CD4-positive, alpha-beta T cell treated with Interleukin-17A for 1 hour (primary cell): ENCODE results near the gene SAA1.
"Not testable (repeated sequence)": the region's sequence is repeated elsewhere in the genome, so short reads cannot be mapped to it uniquely, and the experiment has no call there.

ENCODE experiments used
- DNase-seq: peaks from one replicate; pipeline ENCODE4 v3.0.0-alpha.2; 2020

The SAA1 gene

GRCh38 chr11:18261721-18262120, 4.3 kb upstream of the SAA1 start:
- DNase-seq, result no peak

GRCh38 chr11:18262681-18263350, 3.2 kb upstream of the SAA1 start:
- not testable (repeated sequence) for DNase-seq

GRCh38 chr11:18264035-18264434, 2.0 kb upstream of the SAA1 start:
- DNase-seq, result no peak

- DNase-seq, result no peak
These were observed 1.1 kb upstream of the SAA1 start for GRCh38 chr11:18264677-18265555.

GRCh38 chr11:18267335-18268133, 1.5 kb downstream of the SAA1 start:
- DNase-seq, result peak; percentile 9

GRCh38 chr11:18269252-18269651, 3.2 kb downstream of the SAA1 start:
- not testable (repeated sequence) for DNase-seq

GRCh38 chr11:18270102-18270501, 4.0 kb downstream of the SAA1 start:
- DNase-seq, result no peak

GRCh38 chr11:18271206-18271605, 5.1 kb downstream of the SAA1 start:
- no peak for DNase-seq

GRCh38 chr11:18277565-18278271, 11.7 kb downstream of the SAA1 start:
- DNase-seq, result no peak

DNA sequence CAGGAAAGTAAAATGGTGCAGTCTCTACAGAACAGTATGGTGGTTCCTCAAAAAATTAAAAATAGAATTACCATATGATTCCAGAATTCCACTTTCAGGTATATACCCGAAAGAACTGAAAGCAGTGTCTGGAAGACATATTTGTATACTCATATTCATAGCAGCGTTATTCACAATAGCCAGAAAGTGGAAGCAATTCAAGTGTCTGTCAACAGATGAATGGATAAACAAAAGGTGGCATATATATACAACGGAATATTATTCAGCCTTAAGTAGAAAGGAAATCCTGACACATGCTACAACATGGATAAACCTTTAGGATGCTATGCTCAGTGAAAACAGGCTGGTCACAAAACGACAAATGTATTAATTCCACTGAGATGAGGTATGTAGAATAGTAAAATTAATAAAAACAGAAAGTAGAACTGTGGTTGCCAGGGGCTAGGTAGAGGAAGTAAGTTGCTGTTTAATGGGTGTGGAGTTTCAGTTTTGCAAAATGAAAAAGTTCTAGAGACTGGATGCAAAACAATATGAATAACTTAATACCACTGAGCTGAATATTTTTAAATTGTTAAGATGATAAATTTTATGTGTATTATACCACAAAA, 14.5 kb downstream of the SAA1 start:
- peak; percentile 14 for DNase-seq

DNA sequence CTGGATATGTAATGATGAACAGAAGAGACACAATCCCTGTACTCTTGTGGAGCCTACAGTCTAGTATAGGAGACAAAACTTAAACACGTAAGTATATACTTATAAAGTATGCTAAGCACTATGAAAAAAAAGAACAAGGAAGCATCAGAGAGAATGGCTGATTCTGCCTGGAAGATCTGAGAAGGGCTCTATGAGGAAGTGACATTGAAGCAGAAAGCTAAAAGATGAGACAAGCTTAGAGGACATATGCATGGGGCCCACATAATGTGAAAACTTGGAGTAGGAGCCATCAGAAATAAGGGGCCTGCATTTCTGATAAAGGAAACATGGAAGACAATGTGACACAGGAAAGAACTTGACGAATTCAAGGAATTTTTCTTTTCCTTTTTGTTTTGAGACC, 16.6 kb downstream of the SAA1 start:
- no peak for DNase-seq

GRCh38 chr11:18285841-18286240, 19.8 kb downstream of the SAA1 start:
- no peak for DNase-seq

DNA sequence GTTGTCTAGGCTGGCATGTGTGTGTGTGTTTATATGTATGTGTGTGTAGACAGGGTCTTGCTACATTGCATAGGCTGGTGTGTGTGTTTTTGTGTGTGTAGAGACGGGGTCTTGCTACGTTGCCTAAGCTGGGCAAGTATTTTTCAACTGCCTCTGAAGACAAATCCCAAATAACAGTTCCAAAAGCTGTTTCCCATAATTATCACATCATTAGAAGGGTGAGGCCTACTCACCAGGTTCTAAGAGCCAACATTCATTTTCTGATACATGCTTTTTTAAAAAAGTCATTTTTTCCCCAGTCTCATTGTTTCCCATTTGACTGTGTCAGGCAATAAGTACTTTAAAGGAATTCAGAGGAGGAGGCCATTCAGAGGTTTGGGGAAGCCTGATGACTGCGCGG, 22.8 kb downstream of the SAA1 start:
- DNase-seq, result no peak

DNA sequence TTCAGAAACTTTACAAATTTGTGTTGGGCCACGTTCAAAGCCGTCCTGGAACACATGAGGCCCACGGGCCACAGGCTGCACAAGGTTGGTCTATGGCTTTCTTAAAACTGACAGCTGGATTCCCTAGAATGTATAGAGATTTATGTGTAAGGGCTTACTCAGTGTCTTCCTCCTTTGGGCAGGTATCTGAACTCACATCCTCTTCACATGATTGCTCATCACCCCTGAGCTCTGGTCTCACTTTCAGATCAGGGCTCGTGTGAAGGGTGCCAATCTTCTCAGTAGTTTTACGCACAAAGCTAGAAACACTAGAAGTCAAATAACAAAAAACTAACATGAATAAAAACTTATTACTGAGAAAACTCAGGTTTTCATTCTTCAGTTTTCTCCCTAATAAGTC, 28.8 kb downstream of the SAA1 start:
- DNase-seq, result no peak

GRCh38 chr11:18295316-18295715, 29.3 kb downstream of the SAA1 start:
- DNase-seq, result no peak

GRCh38 chr11:18299721-18300120, 33.7 kb downstream of the SAA1 start:
- DNase-seq, result no peak

GRCh38 chr11:18304745-18305144, 38.7 kb downstream of the SAA1 start:
- DNase-seq, result no peak

- no peak for DNase-seq
These were observed 41.5 kb downstream of the SAA1 start for GRCh38 chr11:18307461-18308139.

DNA sequence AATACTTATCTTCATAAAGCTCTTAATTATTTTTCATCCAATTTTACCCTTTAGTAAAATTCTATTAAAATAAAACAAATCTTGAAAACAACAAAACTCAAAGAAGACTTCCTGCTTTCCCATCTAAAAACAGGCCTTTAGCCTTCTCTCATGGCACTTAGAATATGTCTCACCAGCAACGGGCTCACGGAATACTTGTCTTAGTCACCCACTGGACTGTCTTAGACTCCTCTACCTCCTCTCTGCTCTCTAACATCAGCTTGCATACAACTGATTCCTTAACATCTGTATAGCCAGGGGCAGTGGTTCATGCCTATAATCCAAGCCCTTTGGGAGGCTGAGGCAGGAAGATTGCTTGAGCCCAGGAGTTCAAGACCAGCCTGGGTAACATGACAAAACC, 42.2 kb downstream of the SAA1 start:
- DNase-seq, result no peak

DNA sequence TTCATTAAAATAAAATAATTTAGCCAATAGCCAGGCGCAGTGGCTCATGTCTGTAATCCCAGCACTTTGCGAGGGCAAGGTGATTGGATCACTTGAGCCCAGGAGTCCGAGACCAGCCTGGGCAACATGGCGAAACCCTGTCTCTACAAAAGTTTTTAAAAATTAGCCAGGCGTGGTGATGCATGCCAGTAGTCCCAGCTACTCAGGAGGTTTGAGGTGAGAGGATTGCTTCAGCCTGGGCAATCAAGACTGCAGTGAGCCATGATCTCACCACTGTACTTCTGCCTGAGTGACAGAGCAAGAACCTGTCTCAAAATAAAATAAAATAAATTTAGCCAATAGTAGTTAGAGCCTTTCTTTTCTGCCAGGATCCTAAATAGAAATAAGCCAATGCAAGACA, 43.6 kb downstream of the SAA1 start:
- DNase-seq, result no peak

DNA sequence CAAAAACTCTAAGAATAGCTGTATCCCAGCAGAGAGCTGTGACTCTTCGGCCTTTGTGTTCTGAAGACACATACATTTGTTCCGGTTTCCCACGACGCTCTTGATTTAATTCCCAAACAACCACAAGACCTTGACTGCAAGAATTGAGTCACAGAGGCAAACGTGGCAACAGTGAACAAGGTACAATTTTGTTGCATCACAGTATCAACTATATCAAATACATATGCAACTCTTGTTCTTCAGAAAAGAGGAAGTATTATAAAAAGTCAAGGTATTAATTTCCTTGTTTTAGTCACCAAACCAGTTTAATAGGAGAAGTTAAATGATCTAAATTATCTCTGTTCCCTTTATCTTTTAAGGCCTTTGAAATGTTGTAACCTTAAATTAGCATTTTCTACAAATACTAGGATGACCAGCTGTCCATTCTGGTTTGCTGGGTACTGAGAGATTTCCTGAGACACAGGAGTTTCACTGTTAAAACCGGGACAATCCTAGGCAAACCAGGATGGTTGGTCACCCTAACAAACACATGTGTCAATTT, 44.8 kb downstream of the SAA1 start:
- no peak for DNase-seq

DNA sequence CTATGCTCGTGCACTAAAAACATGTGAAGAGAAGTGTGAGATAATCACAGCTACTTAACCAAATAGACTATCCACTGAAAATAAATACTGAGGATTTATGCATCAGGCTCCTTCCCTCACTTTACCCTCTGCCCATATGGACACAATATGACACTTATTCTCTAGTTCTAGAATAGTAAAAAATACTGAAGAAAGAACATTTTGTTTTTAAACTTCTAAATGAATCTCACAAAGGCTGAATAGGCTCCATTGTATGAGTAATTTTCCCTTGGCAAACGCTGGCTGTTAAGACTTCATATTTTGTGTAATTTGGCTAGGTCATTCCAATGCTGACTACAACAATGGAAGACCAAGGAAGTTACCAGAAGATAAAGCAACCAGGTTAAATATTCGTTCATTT, 45.9 kb downstream of the SAA1 start:
- no peak for DNase-seq
